K562 (cell line): ENCODE results near the gene MYO1E. TPM values are rescaled to one million over a fixed set of nuclear protein-coding genes. Genes with fewer than 3 reads are reported as not detected.

Experiments
- CHD1 ChIP-seq: fragments of 200-600 bp; sonication (generic); IDR thresholded peaks from one replicate; pipeline ENCODE4 v1.6.1; 2012; ENCODE audit warnings: mild to moderate bottlenecking, moderate library complexity, low read length, inconsistent platforms
- GABPB1 ChIP-seq: sonication (generic); formaldehyde crosslinking; IDR thresholded peaks from 2 replicates; pipeline ENCODE4 v1.8.0; 2022; ENCODE audit warnings: mild to moderate bottlenecking, missing genetic modification reagents
- MYBL2 ChIP-seq, 2 experiments: fragments of 450-650 bp in 1 of 2; sonication (generic) in 1 of 2; formaldehyde crosslinking in 1 of 2; IDR thresholded peaks; 2 replicates each; pipeline versions ENCODE4 v1.6.1 to v1.8.1; 2017 to 2022; ENCODE audit warnings: borderline replicate concordance in 1 of 2, inconsistent platforms in 1 of 2, low read depth in 1 of 2, mild to moderate bottlenecking in 1 of 2, missing genetic modification reagents in 1 of 2, moderate library complexity in 1 of 2
- SLC30A9 ChIP-seq: fragments of 250-450 bp; sonication (Bioruptor Pico); IDR thresholded peaks from 2 replicates; pipeline ENCODE4 v1.8.0; 2022; ENCODE audit warnings: mild to moderate bottlenecking, moderate library complexity
- TOE1 ChIP-seq, 2 experiments: fragments of 450-650 bp in 1 of 2; sonication (generic) in 1 of 2; formaldehyde crosslinking in 1 of 2; IDR thresholded peaks; 2 replicates each; pipeline versions ENCODE4 v1.7.1 to v1.8.0; 2016 to 2022; ENCODE audit warnings: borderline replicate concordance in 2 of 2, mild to moderate bottlenecking in 2 of 2, antibody characterized with exemption in 1 of 2, inconsistent platforms in 1 of 2, low read depth in 1 of 2, missing genetic modification reagents in 1 of 2, moderate library complexity in 1 of 2
- YY1 ChIP-seq, 3 experiments: IDR thresholded peaks; 2 replicates each; pipeline ENCODE4 v1.6.1; 2011; ENCODE audit warnings: low read length in 2 of 3, mild to moderate bottlenecking in 2 of 3, moderate library complexity in 2 of 3, borderline replicate concordance in 1 of 3, control low read depth in 1 of 3, low read depth in 1 of 3; ENCODE audit not compliant: insufficient read depth in 3 of 3, insufficient replicate concordance in 2 of 3, control insufficient read depth in 1 of 3, insufficient read length in 1 of 3; ENCODE audit errors: extremely low read depth in 1 of 3
- polyA plus RNA-seq, 8 experiments: library from polyadenylated mRNA; depleted of rRNA in 4 of 8; stranded (reverse) in 5 of 8; unstranded in 3 of 8; fragments of >200 nt; fragmentation: Nextera tagmentation in 2 of 8; fragmentation: Illumina TruSeq in 1 of 8; extraction: Ambion mirVana in 2 of 8; extraction: Trizol in 1 of 8; gene quantifications; 2 replicates each; pipeline versions ENCODE4 v1.2.1 to v1.2.3, GENCODE V29; 2011 to 2014; ENCODE audit warnings: inconsistent platforms in 1 of 8, missing spikeins in 1 of 8
- total RNA-seq, 7 experiments: library from RNA; depleted of rRNA in 6 of 7; stranded (reverse); fragments of >200 nt in 6 of 7; fragmentation: Illumina TruSeq in 2 of 7; extraction: Trizol in 2 of 7; gene quantifications; 2 replicates each; pipeline versions ENCODE4 v1.2.1 to v1.2.3, GENCODE V29; 2011 to 2021; ENCODE audit warnings: low replicate concordance in 1 of 7
- TF ChIP-seq, protein P1 (sequence below): fragments of 450-650 bp; IDR thresholded peaks from 2 replicates; pipeline ENCODE4 v1.6.1; 2016; ENCODE audit warnings: low read depth
- TF ChIP-seq, protein P2 (sequence below): sonication (generic); formaldehyde crosslinking; IDR thresholded peaks from 2 replicates; pipeline ENCODE4 v1.8.0; 2022; ENCODE audit warnings: mild to moderate bottlenecking, missing genetic modification reagents
- TF ChIP-seq, protein P3 (sequence below): fragments of 450-650 bp; IDR thresholded peaks from 2 replicates; pipeline ENCODE4 v1.6.1; 2018; ENCODE audit warnings: mild to moderate bottlenecking, low read depth; ENCODE audit not compliant: partially characterized antibody

The MYO1E gene
- total and polyA plus RNA-seq, 9 of the 15 experiments (the other 6 are each of a cell fraction or from before 2014, with no cell fraction given), result under 0.01 to 0.44 (median 0.01) TPM; not detected in 6

DNA sequence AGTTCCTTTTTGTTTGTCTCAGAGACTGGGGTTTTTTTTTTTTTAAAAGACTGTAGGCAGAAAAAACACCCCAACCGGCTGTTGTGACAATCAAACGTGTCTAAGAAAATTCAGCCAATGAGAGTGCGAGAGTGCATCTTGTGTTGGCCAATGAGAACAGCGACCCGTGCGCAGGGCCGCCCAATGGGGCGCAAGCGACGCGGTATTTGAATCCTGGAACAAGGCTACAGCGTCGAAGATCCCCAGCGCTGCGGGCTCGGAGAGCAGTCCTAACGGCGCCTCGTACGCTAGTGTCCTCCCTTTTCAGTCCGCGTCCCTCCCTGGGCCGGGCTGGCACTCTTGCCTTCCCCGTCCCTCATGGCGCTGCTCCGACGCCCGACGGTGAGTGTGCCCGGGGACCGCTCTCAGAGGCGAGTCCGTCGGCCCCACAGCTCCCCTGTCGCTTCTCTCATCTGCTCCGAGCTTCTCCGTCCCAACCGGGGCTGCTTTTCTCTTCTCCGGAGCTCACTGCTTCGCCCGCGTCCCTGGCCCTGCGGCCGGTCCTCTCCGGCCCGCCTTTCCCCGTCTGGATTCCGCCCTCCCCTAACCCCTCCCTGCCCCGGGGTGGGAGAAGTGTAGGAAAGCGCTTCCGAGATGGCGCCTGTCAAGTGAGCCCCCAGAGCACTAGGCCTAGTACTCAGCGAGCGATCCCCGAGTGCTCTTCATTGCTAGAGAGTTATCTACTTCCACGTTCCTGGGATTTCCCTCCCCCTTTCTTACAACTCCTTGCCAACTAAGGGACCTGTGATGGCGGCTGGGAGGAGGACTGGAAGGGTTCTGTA lies 267.5 kb downstream of the MYO1E start, which contains the start of gene CCNB2 (continued):
- TF ChIP-seq TOE1 (IDR thresholded peaks at IDR 0.05; ENCODE audit: borderline replicate concordance) (peak; percentile 64; the same call in 1 of the 2 replicates), TOE1 (CRISPR knock-in tag; IDR thresholded peaks at IDR 0.05; ENCODE audit: borderline replicate concordance, low read depth) (no peak), MYBL2 (IDR thresholded peaks at IDR 0.05; ENCODE audit: low read depth) (peak; percentile 98), MYBL2 (CRISPR knock-in tag; IDR thresholded peaks at IDR 0.05; ENCODE audit: borderline replicate concordance) (peak; percentile 95; the same call in 1 of the 2 replicates), GABPB1 (CRISPR knock-in tag) (peak; percentile 82), YY1 (IDR thresholded peaks at IDR 0.05; ENCODE audit: borderline replicate concordance in 1 of 3, control insufficient read depth in 1 of 3, extremely low read depth in 1 of 3, insufficient read depth in 3 of 3, insufficient read length in 1 of 3, insufficient replicate concordance in 2 of 3, low read depth in 1 of 3, low read length in 2 of 3) (peak in 2 of 3 experiments; percentile 5 to 86), SLC30A9 (CRISPR knock-in tag) (no peak), CHD1 (peak; percentile 75)
- TF ChIP-seq, protein P1, sequence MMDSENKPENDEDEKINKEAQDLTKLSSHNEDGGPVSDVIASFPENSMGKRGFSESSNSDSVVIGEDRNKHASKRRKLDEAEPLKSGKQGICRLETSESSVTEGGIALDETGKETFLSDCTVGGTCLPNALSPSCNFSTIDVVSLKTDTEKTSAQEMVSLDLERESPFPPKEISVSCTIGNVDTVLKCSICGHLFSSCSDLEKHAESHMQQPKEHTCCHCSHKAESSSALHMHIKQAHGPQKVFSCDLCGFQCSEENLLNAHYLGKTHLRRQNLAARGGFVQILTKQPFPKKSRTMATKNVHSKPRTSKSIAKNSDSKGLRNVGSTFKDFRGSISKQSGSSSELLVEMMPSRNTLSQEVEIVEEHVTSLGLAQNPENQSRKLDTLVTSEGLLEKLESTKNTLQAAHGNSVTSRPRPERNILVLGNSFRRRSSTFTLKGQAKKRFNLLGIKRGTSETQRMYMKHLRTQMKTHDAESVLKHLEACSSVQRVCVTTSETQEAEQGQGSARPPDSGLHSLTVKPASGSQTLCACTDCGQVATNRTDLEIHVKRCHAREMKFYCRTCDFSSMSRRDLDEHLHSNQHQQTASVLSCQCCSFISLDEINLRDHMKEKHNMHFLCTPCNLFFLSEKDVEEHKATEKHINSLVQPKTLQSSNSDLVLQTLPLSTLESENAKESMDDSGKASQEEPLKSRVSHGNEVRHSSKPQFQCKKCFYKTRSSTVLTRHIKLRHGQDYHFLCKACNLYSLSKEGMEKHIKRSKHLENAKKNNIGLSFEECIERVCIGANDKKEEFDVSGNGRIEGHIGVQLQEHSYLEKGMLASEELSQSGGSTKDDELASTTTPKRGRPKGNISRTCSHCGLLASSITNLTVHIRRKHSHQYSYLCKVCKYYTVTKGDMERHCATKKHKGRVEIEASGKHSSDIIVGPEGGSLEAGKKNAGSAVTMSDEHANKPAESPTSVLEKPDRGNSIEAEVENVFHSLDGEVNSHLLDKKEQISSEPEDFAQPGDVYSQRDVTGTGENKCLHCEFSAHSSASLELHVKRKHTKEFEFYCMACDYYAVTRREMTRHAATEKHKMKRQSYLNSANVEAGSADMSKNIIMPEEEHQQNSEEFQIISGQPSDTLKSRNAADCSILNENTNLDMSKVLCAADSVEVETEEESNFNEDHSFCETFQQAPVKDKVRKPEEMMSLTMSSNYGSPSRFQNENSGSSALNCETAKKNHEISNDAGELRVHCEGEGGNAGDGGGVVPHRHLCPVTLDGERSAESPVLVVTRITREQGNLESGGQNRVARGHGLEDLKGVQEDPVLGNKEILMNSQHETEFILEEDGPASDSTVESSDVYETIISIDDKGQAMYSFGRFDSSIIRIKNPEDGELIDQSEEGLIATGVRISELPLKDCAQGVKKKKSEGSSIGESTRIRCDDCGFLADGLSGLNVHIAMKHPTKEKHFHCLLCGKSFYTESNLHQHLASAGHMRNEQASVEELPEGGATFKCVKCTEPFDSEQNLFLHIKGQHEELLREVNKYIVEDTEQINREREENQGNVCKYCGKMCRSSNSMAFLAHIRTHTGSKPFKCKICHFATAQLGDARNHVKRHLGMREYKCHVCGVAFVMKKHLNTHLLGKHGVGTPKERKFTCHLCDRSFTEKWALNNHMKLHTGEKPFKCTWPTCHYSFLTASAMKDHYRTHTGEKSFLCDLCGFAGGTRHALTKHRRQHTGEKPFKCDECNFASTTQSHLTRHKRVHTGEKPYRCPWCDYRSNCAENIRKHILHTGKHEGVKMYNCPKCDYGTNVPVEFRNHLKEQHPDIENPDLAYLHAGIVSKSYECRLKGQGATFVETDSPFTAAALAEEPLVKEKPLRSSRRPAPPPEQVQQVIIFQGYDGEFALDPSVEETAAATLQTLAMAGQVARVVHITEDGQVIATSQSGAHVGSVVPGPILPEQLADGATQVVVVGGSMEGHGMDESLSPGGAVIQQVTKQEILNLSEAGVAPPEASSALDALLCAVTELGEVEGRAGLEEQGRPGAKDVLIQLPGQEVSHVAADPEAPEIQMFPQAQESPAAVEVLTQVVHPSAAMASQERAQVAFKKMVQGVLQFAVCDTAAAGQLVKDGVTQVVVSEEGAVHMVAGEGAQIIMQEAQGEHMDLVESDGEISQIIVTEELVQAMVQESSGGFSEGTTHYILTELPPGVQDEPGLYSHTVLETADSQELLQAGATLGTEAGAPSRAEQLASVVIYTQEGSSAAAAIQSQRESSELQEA, result peak; percentile 48; the same call in 1 of the 2 replicates
- TF ChIP-seq, protein P2, sequence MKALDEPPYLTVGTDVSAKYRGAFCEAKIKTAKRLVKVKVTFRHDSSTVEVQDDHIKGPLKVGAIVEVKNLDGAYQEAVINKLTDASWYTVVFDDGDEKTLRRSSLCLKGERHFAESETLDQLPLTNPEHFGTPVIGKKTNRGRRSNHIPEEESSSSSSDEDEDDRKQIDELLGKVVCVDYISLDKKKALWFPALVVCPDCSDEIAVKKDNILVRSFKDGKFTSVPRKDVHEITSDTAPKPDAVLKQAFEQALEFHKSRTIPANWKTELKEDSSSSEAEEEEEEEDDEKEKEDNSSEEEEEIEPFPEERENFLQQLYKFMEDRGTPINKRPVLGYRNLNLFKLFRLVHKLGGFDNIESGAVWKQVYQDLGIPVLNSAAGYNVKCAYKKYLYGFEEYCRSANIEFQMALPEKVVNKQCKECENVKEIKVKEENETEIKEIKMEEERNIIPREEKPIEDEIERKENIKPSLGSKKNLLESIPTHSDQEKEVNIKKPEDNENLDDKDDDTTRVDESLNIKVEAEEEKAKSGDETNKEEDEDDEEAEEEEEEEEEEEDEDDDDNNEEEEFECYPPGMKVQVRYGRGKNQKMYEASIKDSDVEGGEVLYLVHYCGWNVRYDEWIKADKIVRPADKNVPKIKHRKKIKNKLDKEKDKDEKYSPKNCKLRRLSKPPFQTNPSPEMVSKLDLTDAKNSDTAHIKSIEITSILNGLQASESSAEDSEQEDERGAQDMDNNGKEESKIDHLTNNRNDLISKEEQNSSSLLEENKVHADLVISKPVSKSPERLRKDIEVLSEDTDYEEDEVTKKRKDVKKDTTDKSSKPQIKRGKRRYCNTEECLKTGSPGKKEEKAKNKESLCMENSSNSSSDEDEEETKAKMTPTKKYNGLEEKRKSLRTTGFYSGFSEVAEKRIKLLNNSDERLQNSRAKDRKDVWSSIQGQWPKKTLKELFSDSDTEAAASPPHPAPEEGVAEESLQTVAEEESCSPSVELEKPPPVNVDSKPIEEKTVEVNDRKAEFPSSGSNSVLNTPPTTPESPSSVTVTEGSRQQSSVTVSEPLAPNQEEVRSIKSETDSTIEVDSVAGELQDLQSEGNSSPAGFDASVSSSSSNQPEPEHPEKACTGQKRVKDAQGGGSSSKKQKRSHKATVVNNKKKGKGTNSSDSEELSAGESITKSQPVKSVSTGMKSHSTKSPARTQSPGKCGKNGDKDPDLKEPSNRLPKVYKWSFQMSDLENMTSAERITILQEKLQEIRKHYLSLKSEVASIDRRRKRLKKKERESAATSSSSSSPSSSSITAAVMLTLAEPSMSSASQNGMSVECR, result peak; percentile 90
- TF ChIP-seq, protein P3, sequence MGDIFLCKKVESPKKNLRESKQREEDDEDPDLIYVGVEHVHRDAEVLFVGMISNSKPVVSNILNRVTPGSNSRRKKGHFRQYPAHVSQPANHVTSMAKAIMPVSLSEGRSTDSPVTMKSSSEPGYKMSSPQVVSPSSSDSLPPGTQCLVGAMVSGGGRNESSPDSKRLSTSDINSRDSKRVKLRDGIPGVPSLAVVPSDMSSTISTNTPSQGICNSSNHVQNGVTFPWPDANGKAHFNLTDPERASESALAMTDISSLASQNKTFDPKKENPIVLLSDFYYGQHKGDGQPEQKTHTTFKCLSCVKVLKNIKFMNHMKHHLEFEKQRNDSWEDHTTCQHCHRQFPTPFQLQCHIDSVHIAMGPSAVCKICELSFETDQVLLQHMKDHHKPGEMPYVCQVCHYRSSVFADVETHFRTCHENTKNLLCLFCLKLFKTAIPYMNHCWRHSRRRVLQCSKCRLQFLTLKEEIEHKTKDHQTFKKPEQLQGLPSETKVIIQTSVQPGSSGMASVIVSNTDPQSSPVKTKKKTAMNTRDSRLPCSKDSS, result no peak
